ENCODE measurements around the gene GOPC. TPM values are rescaled to one million over a fixed set of nuclear protein-coding genes. Genes with fewer than 3 reads are reported as not detected.

GOPC gene
- total and polyA plus RNA-seq, 2 of the 8 experiments (the other 6 are each of a cell fraction or from before 2014, with no cell fraction given): 5.3 to 19.4 TPM

DNA sequence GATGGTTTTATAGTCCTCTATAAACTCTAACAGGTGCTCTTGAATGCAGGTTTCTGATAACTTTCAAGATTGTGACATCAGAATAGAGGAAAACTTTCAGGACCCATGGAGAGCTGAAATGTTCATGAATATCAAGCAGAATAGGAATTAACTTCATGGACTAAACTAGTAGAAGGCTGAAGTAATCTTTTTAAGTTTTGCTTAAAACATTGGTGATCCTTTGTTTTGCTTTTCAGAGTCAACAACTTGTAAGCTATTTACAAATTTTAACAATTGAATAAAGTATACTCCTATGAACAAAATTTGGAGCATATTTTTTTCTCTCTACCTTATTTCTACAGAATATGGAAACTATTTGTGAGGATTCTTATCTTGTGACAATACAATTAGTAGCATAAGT, 25.2 kb upstream of the GOPC start:
- H3K4ac ChIP-seq (replicated peaks; ENCODE audit: insufficient read length, low read depth, low read length): no peak overlapping the region
- H3K36me3 ChIP-seq (ENCODE audit: control insufficient read depth in 2 of 4, insufficient read depth in 4 of 4, low read length in 3 of 4): peaks cover 0 to 5% (median 2%) of the 10 kb centered on the region in 4 experiments; a peak in 2 of 8 replicates
- H2BK12ac ChIP-seq (ENCODE audit: low read depth, low read length): no peak overlapping the region
- H3K23me2 ChIP-seq (ENCODE audit: low read depth, low read length): no peaks in the 10 kb centered on the region
- H2BK20ac ChIP-seq (ENCODE audit: low read length): no peak overlapping the region
- H2AK5ac ChIP-seq (ENCODE audit: low read depth, low read length): no peak overlapping the region
- no peak overlapping the region for H2BK15ac ChIP-seq (ENCODE audit: low read length)
- no peaks in the 10 kb centered on the region for H4K20me1 ChIP-seq (replicated peaks in 1 of 2; ENCODE audit: control insufficient read depth in 1 of 2, insufficient read depth in 2 of 2, low read length in 2 of 2)
- no peak overlapping the region for H4K91ac ChIP-seq (replicated peaks; ENCODE audit: insufficient read length, low read length)
- H4K8ac ChIP-seq (ENCODE audit: extremely low read depth, insufficient read depth, low read length): no peak overlapping the region
- DNase-seq (ENCODE audit: low read depth in 1 of 2, low spot score in 2 of 2) (no peak), FAIRE-seq (no peak)
- no peaks in the 10 kb centered on the region for H3K4me1 ChIP-seq (replicated peaks in 1 of 4; ENCODE audit: control insufficient read depth in 3 of 4, insufficient read depth in 4 of 4, low read length in 3 of 4)
- H3K4me3 ChIP-seq (ENCODE audit: extremely low read depth in 1 of 4, insufficient read depth in 2 of 4, low read depth in 3 of 4, low read length in 4 of 4): no peak overlapping the region
- no peaks in the 10 kb centered on the region for H3K79me1 ChIP-seq (ENCODE audit: low read depth, low read length)
- H3K23ac ChIP-seq (ENCODE audit: insufficient read length): no peak overlapping the region
- H3K27ac ChIP-seq (ENCODE audit: low read depth, low read length): no peak overlapping the region
- H4K5ac ChIP-seq (ENCODE audit: insufficient read length, low read depth, low read length): no peak overlapping the region
- H3K9me3 ChIP-seq (ENCODE audit: insufficient read depth in 2 of 2, low read depth in 1 of 2, low read length in 1 of 2): peaks cover 43 to 51% of the 10 kb centered on the region in 2 experiments
- H2BK120ac ChIP-seq (replicated peaks; ENCODE audit: low read depth, low read length): no peak overlapping the region
- no peak overlapping the region for H3K4me2 ChIP-seq (ENCODE audit: insufficient read depth in 1 of 2, low read depth in 2 of 2, low read length in 2 of 2)
- CTCF ChIA-PET (ENCODE audit: partially characterized antibody): no interaction called here
- TF ChIP-seq BCL11A (IDR thresholded peaks at IDR 0.05; ENCODE audit: low read depth in 2 of 2, low read length in 2 of 2) (no peak), MAFK (IDR thresholded peaks at IDR 0.05; ENCODE audit: low read depth, low read length) (no peak), RBBP5 (IDR thresholded peaks at IDR 0.05; ENCODE audit: borderline replicate concordance, low read depth, low read length) (no peak), ATF2 (IDR thresholded peaks at IDR 0.05; ENCODE audit: low read length) (no peak), POLR2A (IDR thresholded peaks at IDR 0.05; ENCODE audit: control extremely low read depth in 1 of 2, low read depth in 2 of 2, low read length in 2 of 2) (no peak), RXRA (IDR thresholded peaks at IDR 0.05; ENCODE audit: insufficient read depth, low read depth, low read length) (no peak)
- H3K56ac ChIP-seq (replicated peaks; ENCODE audit: insufficient read length, low read depth, low read length): no peak overlapping the region
- H2BK5ac ChIP-seq (ENCODE audit: low read depth, low read length): no peak overlapping the region
- H3K27me3 ChIP-seq (replicated peaks in 1 of 4; ENCODE audit: control insufficient read depth in 3 of 4, extremely low read depth in 1 of 4, insufficient read depth in 3 of 4, low read length in 3 of 4): no peaks in the 10 kb centered on the region
- no peak overlapping the region for H3K9ac ChIP-seq (replicated peaks in 1 of 4; ENCODE audit: extremely low read depth in 1 of 4, low read depth in 3 of 4, low read length in 3 of 4)
- no peak overlapping the region for H3K14ac ChIP-seq (ENCODE audit: insufficient read length)
- no peak overlapping the region for H3K18ac ChIP-seq (ENCODE audit: extremely low read depth, low read length)
- H3K79me2 ChIP-seq (ENCODE audit: control insufficient read depth in 1 of 2, insufficient read depth in 2 of 2, low read length in 2 of 2): no peaks in the 10 kb centered on the region
- H2AFZ ChIP-seq (ENCODE audit: low read length): no peak overlapping the region
- POLR2A ChIA-PET (ENCODE audit: partially characterized antibody): no interaction called here
